ENCODE results near the gene CDC42BPB. TPM values are rescaled to one million over a fixed set of nuclear protein-coding genes. Genes with fewer than 3 reads are reported as not detected.

The CDC42BPB gene
- total RNA-seq, 2 donors from 2014 or later = 66.2 to 102 TPM

DNA sequence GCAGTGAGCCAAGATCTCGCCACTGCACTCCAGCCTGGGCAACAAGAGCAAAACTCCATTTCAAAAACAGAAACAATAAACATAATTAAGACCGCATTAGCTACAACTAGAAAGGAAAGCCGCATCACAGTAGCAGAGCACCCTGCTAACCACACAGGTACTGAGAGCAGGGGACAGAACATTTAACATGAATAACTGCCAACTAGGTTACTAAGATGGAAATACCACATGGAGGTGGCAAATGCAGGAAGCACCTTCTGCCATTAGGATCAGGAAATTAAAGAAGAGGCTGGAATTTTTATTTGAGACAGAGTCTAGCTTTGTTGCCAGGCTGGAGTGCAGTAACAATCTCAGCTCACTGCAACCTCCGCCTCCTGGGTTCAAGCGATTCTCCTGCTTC, 41.9 kb downstream of the CDC42BPB start:
- Histone ChIP-seq H3K36me3 (replicated peaks in 1 of 2; ENCODE audit: insufficient read depth in 1 of 2, low read depth in 2 of 2) (no peaks in the 10 kb centered on the region), H3K9me3 (no peaks in the 10 kb centered on the region), H3K27me3 (no peaks in the 10 kb centered on the region), H3K4me1 (peaks cover 26% of the 10 kb centered on the region), H3K27ac (peak overlapping the region in 1 of 4 donors; percentile 3), H3K4me3 (no peak overlapping the region)
- DNase-seq (no peak), ATAC-seq (no peak)
- TF ChIP-seq POLR2A (IDR thresholded peaks at IDR 0.05) (no peak), CTCF (IDR thresholded peaks at IDR 0.05) (no peak)
- WGBS, 2 donors = 90 to 91% methylated on average over 4 to 5 of the region's 5 CpGs
- intact Hi-C loops (cut with DNase I) = no loop called here

DNA sequence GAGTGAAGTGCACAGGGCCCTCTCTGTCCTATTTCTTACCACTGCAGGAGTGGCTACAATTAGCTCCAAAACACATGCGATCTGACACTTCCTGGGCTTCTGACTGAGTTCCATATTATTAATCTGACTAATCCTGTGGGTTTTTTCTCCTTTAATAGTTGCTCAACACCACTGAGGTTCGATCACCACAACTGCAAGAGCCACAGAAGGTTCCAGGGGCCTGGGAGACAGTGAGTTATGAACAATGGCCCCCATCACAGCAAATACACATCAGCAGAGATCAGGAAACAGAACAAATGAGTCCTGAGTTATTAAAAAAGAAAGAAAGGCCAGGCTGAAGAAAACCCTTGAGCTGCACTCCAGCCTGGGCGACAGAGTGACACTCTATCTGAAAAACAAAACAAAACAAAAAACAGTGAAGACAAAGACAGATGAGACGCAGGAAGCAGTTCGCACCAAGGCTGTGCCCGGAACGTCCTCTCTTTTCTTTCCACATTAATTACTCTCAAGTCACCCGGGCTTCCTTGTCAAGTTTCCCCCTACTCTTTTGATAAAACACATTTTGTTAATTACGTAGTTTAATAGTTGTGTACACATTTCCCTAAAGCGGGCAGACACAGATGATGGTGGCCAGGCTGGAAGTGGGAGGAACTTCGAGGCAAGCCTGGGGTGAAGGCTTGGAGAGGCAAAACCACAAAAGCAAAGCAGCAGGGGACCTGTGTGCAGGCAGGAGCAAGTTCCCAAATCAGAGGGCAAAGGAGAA, 42.7 kb downstream of the CDC42BPB start:
- intact Hi-C loops (cut with DNase I) = no loop called here
- Histone ChIP-seq H3K27me3 (no peaks in the 10 kb centered on the region), H3K36me3 (replicated peaks in 1 of 2; ENCODE audit: insufficient read depth in 1 of 2, low read depth in 2 of 2) (no peaks in the 10 kb centered on the region), H3K4me3 (no peak overlapping the region), H3K27ac (peak overlapping the region in 2 of 4 donors; percentile 3 to 24), H3K4me1 (peaks cover 26% of the 10 kb centered on the region), H3K9me3 (no peaks in the 10 kb centered on the region)
- no peak for ATAC-seq
- 42 to 59% methylated on average over 11 of the region's 11 CpGs for WGBS, 2 donors
- TF ChIP-seq CTCF (IDR thresholded peaks at IDR 0.05) (no peak), POLR2A (IDR thresholded peaks at IDR 0.05) (no peak)
- DNase-seq = no peak

- Histone ChIP-seq H3K9me3 (no peaks in the 10 kb centered on the region), H3K4me1 (peaks cover 26% of the 10 kb centered on the region), H3K4me3 (no peak overlapping the region), H3K27ac (no peak overlapping the region), H3K36me3 (replicated peaks in 1 of 2; ENCODE audit: insufficient read depth in 1 of 2, low read depth in 2 of 2) (peaks cover 0 to 2% of the 10 kb centered on the region in 2 donors), H3K27me3 (no peaks in the 10 kb centered on the region)
- intact Hi-C loops (cut with DNase I) = no loop called here
- ATAC-seq (no peak), DNase-seq (no peak)
- no peak for TF ChIP-seq POLR2A (IDR thresholded peaks at IDR 0.05)
- no peak for TF ChIP-seq CTCF (IDR thresholded peaks at IDR 0.05)
- WGBS, 2 donors = 93 to 95% methylated on average over 9 to 12 of the region's 12 CpGs
Measured at GRCh38 chr14:103013028-103013427, 44.3 kb downstream of the CDC42BPB start.

GRCh38 chr14:103009559-103009958, 47.8 kb downstream of the CDC42BPB start:
- intact Hi-C loops (cut with DNase I) = no loop called here
- H3K36me3 ChIP-seq (replicated peaks in 1 of 2; ENCODE audit: insufficient read depth in 1 of 2, low read depth in 2 of 2) = peaks cover 0 to 6% of the 10 kb centered on the region in 2 donors
- DNase-seq (no peak), ATAC-seq (no peak)
- no peak overlapping the region for H3K4me3 ChIP-seq
- no peak overlapping the region for H3K27ac ChIP-seq
- peaks cover 5% of the 10 kb centered on the region for H3K4me1 ChIP-seq
- H3K27me3 ChIP-seq = no peaks in the 10 kb centered on the region
- 87 to 90% methylated on average over 2 of the region's 2 CpGs for WGBS, 2 donors
- H3K9me3 ChIP-seq = no peaks in the 10 kb centered on the region
- TF ChIP-seq POLR2A (IDR thresholded peaks at IDR 0.05) = no peak

- ATAC-seq = no peak
Measured at GRCh38 chr14:103008768-103009357, 48.5 kb downstream of the CDC42BPB start.

More at GRCh38 chr14:103008768-103009357, 48.5 kb downstream of the CDC42BPB start:
- Histone ChIP-seq H3K9me3 (no peaks in the 10 kb centered on the region), H3K27ac (no peak overlapping the region), H3K36me3 (replicated peaks in 1 of 2; ENCODE audit: insufficient read depth in 1 of 2, low read depth in 2 of 2) (peaks cover 0 to 6% of the 10 kb centered on the region in 2 donors), H3K4me1 (no peaks in the 10 kb centered on the region), H3K27me3 (no peaks in the 10 kb centered on the region), H3K4me3 (no peak overlapping the region)
- no peak for DNase-seq
- intact Hi-C loops (cut with DNase I) = no loop called here
- TF ChIP-seq POLR2A (IDR thresholded peaks at IDR 0.05) = no peak
- TF ChIP-seq CTCF (IDR thresholded peaks at IDR 0.05) = no peak
- WGBS, 2 donors = 86 to 90% methylated on average over 15 of the region's 15 CpGs
